ENCODE measurements around the gene MOB3B.

The MOB3B gene

GRCh38 chr9:27539479-27540441 is 10.1 kb upstream of the MOB3B start:
- no peak for TF ChIP-seq CTCF (IDR thresholded peaks at IDR 0.05)

- no peak for TF ChIP-seq CTCF (IDR thresholded peaks at IDR 0.05)
These were observed 9.0 kb upstream of the MOB3B start for GRCh38 chr9:27538647-27539046.

- TF ChIP-seq CTCF (IDR thresholded peaks at IDR 0.05) = no peak
These were observed 8.1 kb upstream of the MOB3B start for GRCh38 chr9:27537756-27538155.

GRCh38 chr9:27537027-27537435 is 7.4 kb upstream of the MOB3B start:
- no peak for TF ChIP-seq CTCF (IDR thresholded peaks at IDR 0.05)

GRCh38 chr9:27536168-27536567 is 6.6 kb upstream of the MOB3B start:
- no peak for TF ChIP-seq CTCF (IDR thresholded peaks at IDR 0.05)

GRCh38 chr9:27535701-27536118 is 6.1 kb upstream of the MOB3B start:
- TF ChIP-seq CTCF (IDR thresholded peaks at IDR 0.05) = no peak

- no peak for TF ChIP-seq CTCF (IDR thresholded peaks at IDR 0.05)
These were observed 5.1 kb upstream of the MOB3B start for GRCh38 chr9:27534658-27535209.
